ENCODE results near the gene GBA2.

The GBA2 gene

GRCh38 chr9:35714579-35715252 is 34.3 kb downstream of the GBA2 start:
- DNase-seq (ENCODE audit: low read depth): no peak

GRCh38 chr9:35714123-35714522 is 34.9 kb downstream of the GBA2 start:
- no peak for DNase-seq (ENCODE audit: low read depth)

- no peak for DNase-seq (ENCODE audit: low read depth)
Measured at GRCh38 chr9:35713578-35713977, 35.5 kb downstream of the GBA2 start.

GRCh38 chr9:35712762-35713400 is 36.1 kb downstream of the GBA2 start:
- DNase-seq (ENCODE audit: low read depth): no peak

GRCh38 chr9:35711501-35712428 is 37.3 kb downstream of the GBA2 start:
- no peak for DNase-seq (ENCODE audit: low read depth)

GRCh38 chr9:35710818-35711500 is 38.1 kb downstream of the GBA2 start:
- no peak for DNase-seq (ENCODE audit: low read depth)

- no peak for DNase-seq (ENCODE audit: low read depth)
Measured at GRCh38 chr9:35708146-35708545, 40.9 kb downstream of the GBA2 start.

GRCh38 chr9:35706951-35707350 is 42.1 kb downstream of the GBA2 start:
- no peak for DNase-seq (ENCODE audit: low read depth)

- no peak for DNase-seq (ENCODE audit: low read depth)
Measured at GRCh38 chr9:35705836-35706430, 43.1 kb downstream of the GBA2 start.

GRCh38 chr9:35705372-35705771 is 43.7 kb downstream of the GBA2 start:
- DNase-seq (ENCODE audit: low read depth): no peak

- DNase-seq (ENCODE audit: low read depth): no peak
Measured at GRCh38 chr9:35703906-35704672, 44.9 kb downstream of the GBA2 start.

GRCh38 chr9:35702696-35703095 is 46.3 kb downstream of the GBA2 start:
- DNase-seq (ENCODE audit: low read depth): no peak

GRCh38 chr9:35700942-35701341 is 48.1 kb downstream of the GBA2 start:
- no peak for DNase-seq (ENCODE audit: low read depth)

- no peak for DNase-seq (ENCODE audit: low read depth)
Measured at GRCh38 chr9:35700031-35700430, 49.0 kb downstream of the GBA2 start.

- DNase-seq (ENCODE audit: low read depth): no peak
Measured at GRCh38 chr9:35698231-35698630, 50.8 kb downstream of the GBA2 start.

- no peak for DNase-seq (ENCODE audit: low read depth)
Measured at GRCh38 chr9:35697486-35697885, 51.5 kb downstream of the GBA2 start.

- peak; percentile 40 for DNase-seq (ENCODE audit: low read depth)
Measured at GRCh38 chr9:35696520-35697215, 52.4 kb downstream of the GBA2 start.

- DNase-seq (ENCODE audit: low read depth): no peak
Measured at GRCh38 chr9:35695943-35696401, 53.1 kb downstream of the GBA2 start.

GRCh38 chr9:35691757-35692301 is 57.2 kb downstream of the GBA2 start:
- DNase-seq (ENCODE audit: low read depth): no peak

GRCh38 chr9:35691334-35691650 is 57.7 kb downstream of the GBA2 start:
- no peak for DNase-seq (ENCODE audit: low read depth)
